Hematopoietic multipotent progenitor cell treated with erythropoietin and hydrocortisone succinate and interleukin-3 and kit ligand, for 4 days (in vitro differentiated cells): ENCODE data around the gene MAST4.

Experiments used
- DNase-seq: peaks from one replicate; pipeline ENCODE4 v3.0.0-alpha.2; 2015

MAST4 gene

DNA sequence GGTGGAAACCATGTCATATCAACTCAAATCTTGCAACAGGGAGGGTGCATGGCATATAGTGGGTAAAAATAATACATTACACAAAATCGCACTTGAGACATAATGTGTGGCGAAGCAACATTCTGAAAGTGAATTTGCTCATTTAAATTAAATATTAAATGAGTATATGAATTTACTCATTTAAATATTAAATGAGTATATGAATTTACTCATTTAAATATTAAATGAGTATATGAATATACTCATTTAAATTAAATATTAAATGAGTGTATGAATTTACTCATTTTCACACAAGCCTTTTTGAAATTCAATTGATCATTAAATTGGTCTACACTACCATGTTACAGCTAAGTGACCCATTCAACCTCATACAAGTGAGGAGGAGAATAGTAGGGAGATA, 10.5 kb downstream of the MAST4 start:
- DNase-seq: no peak

DNA sequence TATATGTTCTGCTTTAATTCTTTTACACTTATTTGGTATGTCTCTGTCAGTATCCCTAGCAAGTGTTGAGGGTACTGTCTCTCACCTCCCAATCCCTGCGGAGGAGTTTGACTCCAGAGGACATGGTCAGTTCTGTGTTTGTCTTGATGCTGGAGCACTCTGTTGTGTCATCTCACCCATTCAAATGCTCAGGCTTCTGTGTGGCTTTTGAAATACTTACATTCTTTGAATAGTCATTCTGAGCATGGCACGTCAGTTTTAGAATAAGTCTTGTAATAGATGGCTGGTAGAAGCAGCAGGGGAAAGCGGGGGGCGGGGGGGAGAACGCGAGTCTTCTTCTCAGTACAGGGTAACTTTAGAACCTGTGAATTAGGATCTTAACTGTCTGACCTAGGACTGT, 12.3 kb downstream of the MAST4 start:
- no peak for DNase-seq

GRCh38 chr5:66609615-66610014, 13.4 kb downstream of the MAST4 start:
- DNase-seq: no peak

- no peak for DNase-seq
Observed at GRCh38 chr5:66612226-66612625, 16.0 kb downstream of the MAST4 start.

DNA sequence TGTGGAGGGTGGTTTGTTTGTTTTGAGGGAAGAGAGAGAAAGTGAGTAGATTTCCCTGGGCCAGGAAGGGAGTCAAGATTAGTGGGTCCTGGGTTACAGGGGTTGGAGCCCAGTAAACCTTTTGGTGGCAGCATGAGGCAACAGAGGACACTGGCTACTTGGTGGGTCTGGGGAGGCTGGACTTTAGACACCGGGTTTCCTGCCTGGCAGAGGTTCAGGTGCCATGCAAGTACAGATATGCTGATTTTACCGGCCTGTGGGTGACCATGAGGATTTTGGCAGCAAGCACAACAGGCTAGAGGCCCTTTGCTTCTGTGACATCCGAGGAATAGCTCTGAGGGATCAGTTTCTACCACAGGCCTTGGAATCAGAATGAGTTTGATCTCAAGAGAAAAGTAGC, 18.9 kb downstream of the MAST4 start:
- no peak for DNase-seq

- DNase-seq: no peak
Observed at GRCh38 chr5:66615894-66616293, 19.7 kb downstream of the MAST4 start.

DNA sequence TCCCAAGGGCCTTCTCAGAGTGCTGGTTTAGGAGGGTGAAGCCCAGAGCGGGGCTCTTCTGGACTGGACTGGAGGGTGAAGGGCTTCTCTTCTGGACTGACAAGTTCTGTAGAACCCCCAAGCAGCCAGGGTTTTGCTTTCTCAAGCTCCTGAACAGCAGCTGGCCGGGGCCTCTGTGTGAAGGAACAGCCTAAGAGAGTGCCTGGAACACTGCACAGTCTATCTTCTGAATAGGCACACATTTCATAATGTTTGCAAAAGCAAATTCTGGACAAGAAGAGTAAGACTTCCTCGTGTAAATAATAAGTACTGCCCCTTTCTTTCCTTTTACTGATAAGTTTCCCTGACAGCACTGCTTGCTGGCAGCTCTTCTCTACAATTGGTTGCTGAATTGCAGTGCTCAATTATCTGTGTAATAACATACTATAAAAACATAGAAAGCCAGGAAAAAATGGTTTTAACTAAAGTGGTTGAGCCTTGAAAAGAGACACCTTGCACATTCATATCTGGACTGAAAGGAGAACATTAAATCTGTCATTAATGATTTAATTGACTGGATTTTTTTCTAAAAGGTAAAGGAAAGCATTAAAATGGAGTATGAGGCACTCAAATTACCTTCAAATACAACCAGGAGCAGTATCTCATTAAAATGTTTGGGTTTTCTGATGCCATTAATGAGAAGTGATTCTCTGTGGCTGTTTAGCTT, 20.5 kb downstream of the MAST4 start:
- peak; percentile 60 for DNase-seq

- no peak for DNase-seq
Observed at GRCh38 chr5:66617226-66617861, 21.2 kb downstream of the MAST4 start.

DNA sequence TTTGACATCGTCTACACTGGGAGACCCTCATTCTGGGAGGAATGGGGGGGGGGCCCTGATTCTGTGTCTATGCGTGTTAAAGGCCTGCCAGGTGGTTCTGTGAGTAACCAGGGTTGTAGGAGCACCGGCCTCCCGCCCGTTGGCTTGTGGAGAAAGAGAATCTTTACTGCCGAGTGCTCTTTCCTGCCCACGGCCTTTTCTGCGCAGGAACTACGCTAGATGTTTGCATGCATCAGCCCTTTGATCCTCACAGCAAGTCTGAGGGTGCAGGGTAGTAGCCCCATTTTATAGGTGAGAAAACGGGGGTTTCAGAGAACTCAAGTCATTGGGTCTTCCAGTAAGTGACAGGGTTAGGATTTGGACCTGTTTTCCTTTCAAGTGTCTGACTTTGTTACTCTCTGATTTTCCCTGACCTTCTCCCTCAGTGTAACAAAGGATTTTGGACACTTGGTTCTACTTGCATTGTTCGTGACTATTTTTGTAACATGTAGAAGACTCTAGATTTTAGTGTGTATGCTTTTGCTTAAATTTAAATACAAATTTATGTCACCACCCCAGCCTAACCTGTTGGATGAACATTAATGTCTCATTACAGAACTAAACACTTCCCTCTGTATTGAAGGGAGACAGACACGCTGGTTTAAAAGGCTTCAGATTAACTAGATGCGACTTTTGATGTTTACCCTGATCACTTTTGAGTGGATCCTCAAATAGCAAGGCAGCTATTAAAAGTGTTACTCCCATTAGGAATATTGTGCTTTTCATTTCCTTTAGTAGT, 22.0 kb downstream of the MAST4 start:
- DNase-seq: no peak

DNA sequence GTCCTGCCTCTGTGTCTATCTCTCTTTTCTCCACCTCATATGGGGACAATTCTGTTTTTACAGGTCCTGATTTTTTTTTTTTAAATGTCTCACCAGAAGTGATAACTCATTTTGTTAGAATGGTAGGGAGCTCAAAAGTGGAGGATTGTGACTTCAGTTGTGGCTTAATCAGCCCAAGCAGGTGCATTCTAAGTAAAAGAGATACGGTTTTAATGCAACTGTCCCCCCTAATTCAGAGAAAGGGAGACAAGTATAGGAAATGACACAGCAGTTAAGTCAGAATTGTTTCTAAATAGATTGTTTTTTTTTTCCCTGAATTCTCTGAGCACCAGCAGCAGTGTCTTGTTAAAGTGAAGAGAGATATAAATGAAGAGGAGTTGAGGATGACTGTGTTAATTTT, 24.5 kb downstream of the MAST4 start:
- peak; percentile 93 for DNase-seq

- no peak for DNase-seq
Observed at GRCh38 chr5:66621146-66621545, 25.0 kb downstream of the MAST4 start.

- no peak for DNase-seq
Observed at GRCh38 chr5:66621736-66622135, 25.5 kb downstream of the MAST4 start.

DNA sequence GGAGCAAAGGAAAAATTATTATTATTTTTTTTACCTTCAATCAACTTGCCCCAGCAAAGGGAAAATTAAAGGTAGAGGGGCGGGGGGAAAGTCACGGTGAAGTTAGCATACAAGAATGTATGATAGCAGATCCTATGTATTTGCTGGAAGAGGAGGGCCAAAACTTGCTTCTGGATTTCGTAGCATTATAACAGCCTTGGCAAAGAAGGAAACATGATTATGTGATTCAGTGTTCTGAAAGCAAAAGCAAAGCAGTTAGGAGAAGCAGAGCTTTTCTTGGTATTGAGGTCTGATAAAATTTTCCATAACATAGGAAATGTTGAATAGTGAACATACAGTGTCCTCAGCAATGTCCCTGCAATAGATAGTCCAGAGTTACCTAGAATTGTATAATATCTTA, 32.4 kb downstream of the MAST4 start:
- no peak for DNase-seq

DNA sequence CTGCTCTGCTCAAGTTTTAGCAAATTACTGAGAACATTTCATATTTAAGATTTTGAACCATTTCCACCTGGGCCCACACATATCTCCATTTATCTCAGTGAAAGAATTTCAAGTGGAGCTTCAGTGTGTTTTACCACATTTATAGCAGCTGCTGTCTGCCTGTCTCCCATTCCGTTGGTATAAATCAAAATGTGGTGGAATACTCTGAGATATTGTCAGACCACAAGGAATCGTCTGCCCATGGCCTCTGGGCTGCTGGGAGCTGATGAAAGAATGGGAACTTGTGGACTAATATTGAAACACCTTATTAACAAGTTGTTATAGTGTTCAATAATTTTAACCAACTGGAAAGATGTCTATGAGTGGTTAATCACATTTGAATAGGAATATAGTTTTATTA, 33.3 kb downstream of the MAST4 start:
- DNase-seq: no peak

DNA sequence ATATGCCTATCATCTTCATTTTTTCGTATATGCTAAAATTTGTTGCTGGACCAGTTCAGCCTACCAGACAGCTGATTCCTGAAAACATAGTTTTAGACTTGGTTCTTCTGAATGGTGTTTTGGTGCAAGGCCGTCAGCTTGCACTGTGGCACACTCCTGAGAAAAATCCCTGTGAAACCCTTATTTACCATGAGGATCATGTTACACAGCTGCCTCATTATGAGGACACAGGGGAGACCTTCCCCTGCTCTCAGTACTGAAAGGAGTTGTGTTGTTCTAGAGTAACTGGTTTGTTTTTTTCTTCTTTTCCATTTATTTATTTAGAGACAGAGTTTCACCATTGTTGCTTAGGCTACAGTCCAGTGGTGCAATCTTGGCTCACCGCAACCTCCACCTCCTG, 37.6 kb downstream of the MAST4 start:
- DNase-seq: no peak

DNA sequence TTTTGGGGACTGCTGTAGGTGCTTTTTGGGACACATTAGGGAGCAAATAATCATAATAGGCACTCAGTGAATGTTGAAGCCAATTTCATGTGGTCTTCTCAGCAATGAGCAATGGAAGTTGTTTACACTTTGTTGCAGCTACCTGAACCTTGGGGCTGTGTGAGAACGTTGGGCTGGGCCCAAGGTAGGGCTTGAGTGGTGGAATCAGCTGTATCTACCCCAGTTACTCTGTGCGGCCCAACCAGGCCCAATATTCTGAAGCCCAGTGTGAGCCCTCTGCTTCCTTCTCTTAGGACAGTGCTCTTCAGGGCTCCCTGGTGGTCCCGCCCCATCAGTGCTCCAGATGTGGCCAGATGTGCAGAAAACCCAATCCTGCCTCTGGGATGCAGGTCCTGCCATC, 38.4 kb downstream of the MAST4 start:
- no peak for DNase-seq

DNA sequence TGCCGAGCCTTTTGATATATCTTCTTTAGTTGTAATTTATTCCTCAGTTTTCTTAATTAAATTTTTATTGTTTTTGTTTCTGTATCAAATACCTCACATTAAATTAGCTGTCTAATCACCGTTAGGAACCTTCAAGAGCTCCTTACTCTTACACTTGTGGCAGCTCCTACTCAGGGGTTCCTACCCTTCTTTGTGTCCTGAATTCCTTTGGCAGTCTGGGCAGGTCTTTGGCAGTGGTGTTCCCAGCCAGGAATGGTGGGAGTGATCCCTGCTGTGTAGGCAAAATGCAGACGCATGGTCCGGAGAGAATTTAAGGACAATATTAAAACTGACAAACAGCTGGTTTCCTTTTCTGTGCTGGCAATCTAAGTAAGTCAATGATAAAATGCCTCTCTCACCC, 41.8 kb downstream of the MAST4 start:
- no peak for DNase-seq

- DNase-seq: peak; percentile 53
Observed at GRCh38 chr5:66639037-66639436, 42.8 kb downstream of the MAST4 start.

GRCh38 chr5:66642538-66642937, 46.3 kb downstream of the MAST4 start:
- DNase-seq: no peak

DNA sequence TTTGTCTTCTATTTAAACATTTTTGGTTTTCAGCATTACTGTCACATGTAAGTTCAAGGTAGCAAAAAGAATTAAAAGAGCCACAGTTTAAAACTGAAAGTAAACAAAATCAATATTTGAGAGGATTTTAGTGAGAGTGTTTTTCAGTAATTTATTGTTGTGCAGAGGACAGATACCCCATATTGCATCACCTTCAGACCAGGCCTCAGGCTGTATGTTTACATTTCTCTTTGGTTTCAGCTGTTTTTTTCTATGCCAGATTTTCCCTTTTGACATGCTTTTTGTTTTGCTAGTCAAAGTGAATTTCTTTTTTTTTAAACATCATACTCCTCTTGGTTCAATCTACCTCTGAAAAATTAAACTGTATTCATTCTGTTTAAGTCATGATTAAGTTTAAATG, 47.2 kb downstream of the MAST4 start:
- DNase-seq: no peak

DNA sequence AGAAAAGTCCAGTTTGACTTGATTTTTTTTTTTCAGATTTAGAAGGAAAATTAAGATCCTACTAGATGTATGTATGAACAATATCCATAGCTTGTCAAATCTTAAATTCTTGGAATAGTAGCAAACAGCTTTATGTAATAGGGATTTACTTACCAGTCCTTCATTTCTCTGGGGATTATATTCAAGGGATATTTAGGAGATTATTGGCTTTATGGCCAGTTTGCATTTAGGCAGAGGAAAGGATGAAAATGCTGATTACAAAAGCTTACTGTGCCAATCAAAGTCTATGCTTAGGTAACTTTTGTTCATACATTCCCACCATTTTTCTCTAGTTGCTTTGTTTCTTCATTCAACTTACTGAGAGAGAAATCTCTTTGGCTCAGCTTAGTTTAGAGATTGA, 47.9 kb downstream of the MAST4 start:
- DNase-seq: no peak

DNA sequence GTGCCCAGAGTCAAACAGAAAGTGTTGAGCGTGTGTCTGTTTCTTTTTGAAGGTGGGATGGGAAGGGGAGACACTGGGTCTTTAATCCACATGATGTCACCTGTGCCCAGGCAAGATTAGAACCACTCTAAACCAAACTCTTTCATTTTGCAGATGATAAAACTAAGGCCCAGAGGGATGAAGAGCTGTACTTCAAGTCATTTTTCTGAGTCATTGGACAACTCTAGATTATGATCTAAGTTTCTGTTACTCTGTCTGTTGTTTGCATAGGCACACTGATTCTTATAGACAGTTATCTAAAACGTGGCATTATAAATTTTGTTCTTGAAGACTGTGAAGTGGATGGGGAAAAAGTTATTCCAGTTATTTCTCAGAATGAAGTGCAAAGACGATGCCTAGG, 48.8 kb downstream of the MAST4 start:
- peak; percentile 57 for DNase-seq

- DNase-seq: peak; percentile 46
Observed at GRCh38 chr5:66646570-66646969, 50.4 kb downstream of the MAST4 start.

DNA sequence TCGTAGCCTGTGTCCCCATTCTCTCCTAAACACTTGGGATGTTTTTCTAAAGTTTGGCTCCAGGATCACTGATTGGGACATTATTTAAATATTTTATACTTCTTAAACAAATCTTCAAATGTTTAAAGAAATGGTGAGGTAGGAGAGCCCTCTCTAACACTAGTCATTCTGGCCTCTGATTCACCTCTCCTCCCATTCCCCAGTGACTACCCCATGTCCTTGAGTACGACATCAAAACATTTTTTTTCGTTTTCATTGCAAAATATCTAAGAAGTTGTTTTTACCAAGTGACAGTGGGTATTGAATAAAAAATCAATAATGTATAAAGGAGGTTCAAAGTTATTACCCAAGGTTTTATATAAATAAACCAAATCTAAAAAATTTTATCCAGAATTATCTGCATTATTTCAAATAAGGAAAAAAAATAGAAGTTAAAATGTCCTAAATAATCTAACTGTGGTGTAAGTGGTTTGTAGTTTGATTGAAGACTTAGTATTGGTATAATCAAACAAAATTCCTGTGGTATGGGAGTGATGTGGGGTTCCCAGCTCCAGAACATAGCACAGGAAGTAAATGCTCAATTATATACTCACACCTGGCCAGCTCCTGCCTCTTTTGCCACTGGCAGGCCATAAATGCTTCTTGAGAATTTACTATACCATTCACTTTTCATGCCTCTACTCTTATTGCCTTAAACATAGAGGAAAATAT, 51.1 kb downstream of the MAST4 start:
- DNase-seq: no peak
